LoVo (cell line): Measurements from ENCODE around the gene SDK2.

Experiments
- DNase-seq: peaks from one replicate; pipeline ENCODE4 v3.0.0-alpha.2; 2016; ENCODE audit warnings: low spot score

SDK2 gene

GRCh38 chr17:73644145-73645049 is at the start of gene SDK2:
TSS of gene SDK2 (minus strand) at chr17:73644445. CDS start at chr17:73644088, 357 bp downstream.
- DNase-seq = no peak

GRCh38 chr17:73693071-73693470 is 48.8 kb upstream of the SDK2 start:
- no peak for DNase-seq

- DNase-seq = no peak
Measured at GRCh38 chr17:73691321-73691766, 47.1 kb upstream of the SDK2 start.

GRCh38 chr17:73690676-73691075 is 46.4 kb upstream of the SDK2 start:
- no peak for DNase-seq

GRCh38 chr17:73689596-73690275 is 45.5 kb upstream of the SDK2 start:
- DNase-seq = no peak

GRCh38 chr17:73686961-73687360 is 42.7 kb upstream of the SDK2 start:
- no peak for DNase-seq

- DNase-seq = no peak
Measured at GRCh38 chr17:73686126-73686525, 41.9 kb upstream of the SDK2 start.

GRCh38 chr17:73684183-73684582 is 39.9 kb upstream of the SDK2 start:
- DNase-seq = no peak

GRCh38 chr17:73683771-73684170 is 39.5 kb upstream of the SDK2 start:
- DNase-seq = no peak

GRCh38 chr17:73681946-73682345 is 37.7 kb upstream of the SDK2 start:
- DNase-seq = no peak

- DNase-seq = no peak
Measured at GRCh38 chr17:73679476-73679875, 35.2 kb upstream of the SDK2 start.

GRCh38 chr17:73678999-73679398 is 34.8 kb upstream of the SDK2 start:
- DNase-seq = no peak

- no peak for DNase-seq
Measured at GRCh38 chr17:73669771-73670170, 25.5 kb upstream of the SDK2 start.

- no peak for DNase-seq
Measured at GRCh38 chr17:73667181-73667959, 23.1 kb upstream of the SDK2 start.

GRCh38 chr17:73663614-73664013 is 19.4 kb upstream of the SDK2 start:
- DNase-seq = no peak

GRCh38 chr17:73660366-73660765 is 16.1 kb upstream of the SDK2 start:
- no peak for DNase-seq

GRCh38 chr17:73658821-73659515 is 14.7 kb upstream of the SDK2 start:
- no peak for DNase-seq

GRCh38 chr17:73657473-73658116 is 13.3 kb upstream of the SDK2 start:
- peak; percentile 45 for DNase-seq

GRCh38 chr17:73654241-73654640 is 10.0 kb upstream of the SDK2 start:
- no peak for DNase-seq

- no peak for DNase-seq
Measured at GRCh38 chr17:73653810-73654209, 9.6 kb upstream of the SDK2 start.

GRCh38 chr17:73652886-73653480 is 8.7 kb upstream of the SDK2 start:
- DNase-seq = no peak
